Articular chondrocyte of knee joint (primary cell): ENCODE results near the gene DUSP6. TPM values are rescaled to one million over a fixed set of nuclear protein-coding genes. Genes with fewer than 3 reads are reported as not detected.

ENCODE experiments used
- small RNA-seq: library from RNA; depleted of rRNA; stranded (forward); fragments of <200 nt; gene quantifications from one replicate; pipeline ENCODE3, GENCODE V24; 2012
- total RNA-seq: library from RNA; depleted of rRNA; stranded (reverse); fragments of >200 nt; gene quantifications from 2 replicates; pipeline ENCODE4 v1.2.3, GENCODE V29; 2012

Gene DUSP6
- total RNA-seq = 11.0 and 45.2 TPM in 2 replicates

GRCh38 chr12:89352492-89353187, at the start of gene DUSP6:
DUSP6 (minus strand) TSS chr12:89352501; CDS start chr12:89352039, 462 bp downstream.

Small RNA genes within 50 kb of the gene (small RNA-seq; reads per million reads assigned to genes)
- gene MRPS6P4 = not detected

Other genes with a start within 250 kb of the DUSP6 start
- 23.3 and 31.1 TPM in 2 replicates for gene GALNT4, start 172.3 kb upstream of the DUSP6 start, total RNA-seq
- 17.2 and 22.9 TPM in 2 replicates for gene POC1B, start 173.5 kb upstream of the DUSP6 start, total RNA-seq